Uterus (tissue), 2 donors: ENCODE measurements around the gene CRTC2.

ENCODE experiments used
- CTCF ChIP-seq, 4 experiments: fragments of 200-600 bp in 2 of 4; fragments of 450-650 bp in 2 of 4; sonication (generic) in 2 of 4; IDR thresholded peaks; one replicate each; pipeline ENCODE4 v1.5.1; 2016 to 2019; ENCODE audit warnings: antibody characterized with exemption in 4 of 4, mild to moderate bottlenecking in 2 of 4, moderate library complexity in 1 of 4
- POLR2A ChIP-seq, 2 donors: fragments of 450-650 bp; IDR thresholded peaks; one replicate each; pipeline ENCODE4 v1.6.1; 2016; ENCODE audit warnings: antibody characterized with exemption in 2 of 2, mild to moderate bottlenecking in 1 of 2, moderate library complexity in 1 of 2

- TF ChIP-seq POLR2A (IDR thresholded peaks at IDR 0.05) (no peak), CTCF (IDR thresholded peaks at IDR 0.05) (no peak)
Observed at GRCh38 chr1:153973071-153973470, 14.7 kb upstream of the CRTC2 start.
